ENCODE data around the gene BROX. TPM values are rescaled to one million over a fixed set of nuclear protein-coding genes. Genes with fewer than 3 reads are reported as not detected.

BROX gene
- total RNA-seq, 1 experiment from 2014 or later: 99.1 TPM

DNA sequence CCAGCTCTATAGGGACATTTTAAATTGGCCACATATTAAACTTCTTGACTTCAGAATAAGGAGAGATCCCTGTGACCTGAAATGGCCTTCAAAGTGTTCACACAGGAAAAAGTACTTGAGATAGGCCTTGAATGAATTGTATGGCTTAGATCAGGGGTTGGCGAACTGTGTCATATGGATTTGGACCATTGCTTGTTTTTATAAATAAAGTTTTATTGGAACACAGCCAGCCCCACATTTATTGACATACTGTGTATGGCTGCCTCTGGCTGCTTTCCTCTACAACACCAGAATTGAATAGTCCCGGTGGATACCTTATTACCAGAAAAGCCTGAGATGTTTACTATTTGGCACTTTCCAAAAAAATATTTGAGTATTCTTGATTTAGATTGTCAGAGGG is 4.0 kb downstream of the BROX start:
- DNase-seq: no peak
- no peaks in the 10 kb centered on the region for H3K9me2 ChIP-seq (ENCODE audit: insufficient read depth)
- POLR2A ChIA-PET (ENCODE audit: unreplicated experiment): no interaction called here
- no peak overlapping the region for H3K27ac ChIP-seq
- intact Hi-C loops (cut with micrococcal nuclease; ENCODE audit: unreplicated experiment): no loop called here
- no peaks in the 10 kb centered on the region for H3K9me3 ChIP-seq (ENCODE audit: insufficient read depth, low read depth)
- H3K27me3 ChIP-seq (ENCODE audit: insufficient read depth, low read depth): no peaks in the 10 kb centered on the region
- peaks cover 29% of the 10 kb centered on the region for H3F3A ChIP-seq (ENCODE audit: insufficient read depth, low read depth)
- H2AFZ ChIP-seq: no peak overlapping the region
- peaks cover 41% of the 10 kb centered on the region for H3K36me3 ChIP-seq (ENCODE audit: low read depth)
- CTCF ChIA-PET: no interaction called here
- peaks cover 19% of the 10 kb centered on the region for H3K79me2 ChIP-seq (ENCODE audit: low read depth)
- TF ChIP-seq, protein P1, sequence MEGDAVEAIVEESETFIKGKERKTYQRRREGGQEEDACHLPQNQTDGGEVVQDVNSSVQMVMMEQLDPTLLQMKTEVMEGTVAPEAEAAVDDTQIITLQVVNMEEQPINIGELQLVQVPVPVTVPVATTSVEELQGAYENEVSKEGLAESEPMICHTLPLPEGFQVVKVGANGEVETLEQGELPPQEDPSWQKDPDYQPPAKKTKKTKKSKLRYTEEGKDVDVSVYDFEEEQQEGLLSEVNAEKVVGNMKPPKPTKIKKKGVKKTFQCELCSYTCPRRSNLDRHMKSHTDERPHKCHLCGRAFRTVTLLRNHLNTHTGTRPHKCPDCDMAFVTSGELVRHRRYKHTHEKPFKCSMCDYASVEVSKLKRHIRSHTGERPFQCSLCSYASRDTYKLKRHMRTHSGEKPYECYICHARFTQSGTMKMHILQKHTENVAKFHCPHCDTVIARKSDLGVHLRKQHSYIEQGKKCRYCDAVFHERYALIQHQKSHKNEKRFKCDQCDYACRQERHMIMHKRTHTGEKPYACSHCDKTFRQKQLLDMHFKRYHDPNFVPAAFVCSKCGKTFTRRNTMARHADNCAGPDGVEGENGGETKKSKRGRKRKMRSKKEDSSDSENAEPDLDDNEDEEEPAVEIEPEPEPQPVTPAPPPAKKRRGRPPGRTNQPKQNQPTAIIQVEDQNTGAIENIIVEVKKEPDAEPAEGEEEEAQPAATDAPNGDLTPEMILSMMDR (conservative IDR thresholded peaks at IDR 0.05): no peak
- no peak for TF ChIP-seq EZH2 (IDR thresholded peaks at IDR 0.05; ENCODE audit: low read depth)
- H4K20me1 ChIP-seq (ENCODE audit: insufficient read depth): peaks cover 10% of the 10 kb centered on the region; the same call in 1 of the 2 replicates
- no TSS peak for BruUV-seq (replicated peaks)
- no peak overlapping the region for H3K4me2 ChIP-seq
- no peaks in the 10 kb centered on the region for H3K4me1 ChIP-seq (replicated peaks; ENCODE audit: insufficient read depth)
- no peak overlapping the region for H3K4me3 ChIP-seq

DNA sequence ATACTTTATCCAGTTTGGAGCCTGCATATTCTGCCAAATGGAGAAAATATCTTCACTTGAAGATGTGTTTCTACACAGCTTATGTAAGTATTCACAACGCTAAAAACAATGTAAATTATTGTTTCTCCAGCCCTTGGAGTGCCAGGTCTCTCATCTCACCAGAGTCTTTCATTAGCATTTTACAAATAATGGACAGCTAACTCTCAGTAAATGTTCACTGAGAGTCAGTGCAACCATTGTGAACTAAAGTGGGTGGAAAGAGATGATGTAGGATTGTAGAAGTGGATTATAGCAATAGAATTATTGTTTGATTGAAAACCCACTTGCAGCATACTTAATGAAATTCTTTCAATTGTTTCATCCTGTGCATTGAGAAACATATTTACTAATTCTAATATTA is 16.4 kb downstream of the BROX start:
- Histone ChIP-seq H3K36me3 (ENCODE audit: low read depth) (peaks cover 58% of the 10 kb centered on the region), H3K4me1 (replicated peaks; ENCODE audit: insufficient read depth) (no peaks in the 10 kb centered on the region), H3K4me2 (no peak overlapping the region), H3K27ac (no peak overlapping the region), H3K79me2 (ENCODE audit: low read depth) (no peaks in the 10 kb centered on the region), H3K27me3 (ENCODE audit: insufficient read depth, low read depth) (no peaks in the 10 kb centered on the region), H3K9me3 (ENCODE audit: insufficient read depth, low read depth) (no peaks in the 10 kb centered on the region), H4K20me1 (ENCODE audit: insufficient read depth) (no peaks in the 10 kb centered on the region; the same call in 1 of the 2 replicates), H3K9me2 (ENCODE audit: insufficient read depth) (no peaks in the 10 kb centered on the region; the same call in 1 of the 2 replicates), H3K4me3 (no peak overlapping the region), H2AFZ (no peak overlapping the region), H3F3A (ENCODE audit: insufficient read depth, low read depth) (peaks cover 7% of the 10 kb centered on the region; the same call in 1 of the 2 replicates)
- no peak for TF ChIP-seq EZH2 (IDR thresholded peaks at IDR 0.05; ENCODE audit: low read depth)
- TF ChIP-seq, protein P1 (conservative IDR thresholded peaks at IDR 0.05): no peak
- no peak for DNase-seq
- POLR2A ChIA-PET (ENCODE audit: unreplicated experiment): no interaction called here
- intact Hi-C loops (cut with micrococcal nuclease; ENCODE audit: unreplicated experiment): no loop called here
- CTCF ChIA-PET: no interaction called here
- no TSS peak for BruUV-seq (replicated peaks)

DNA sequence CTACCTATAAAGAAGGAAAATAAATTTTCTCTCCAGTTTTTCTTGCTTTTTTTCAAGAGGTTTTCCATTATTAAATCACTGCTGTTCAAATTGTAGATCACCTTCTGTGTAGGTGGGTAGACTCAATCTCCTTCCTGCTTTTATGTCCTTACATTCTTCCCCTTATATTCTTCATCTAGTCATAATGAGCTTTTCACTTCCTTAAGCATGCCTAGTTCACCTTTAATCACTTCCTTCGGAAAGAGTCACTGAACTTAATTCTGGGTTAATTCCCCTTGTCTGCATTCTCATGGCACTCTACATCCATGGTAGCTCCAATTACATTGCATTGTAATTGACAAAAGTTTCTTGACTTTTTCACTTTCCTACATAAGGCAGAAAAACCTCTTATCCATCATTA is 18.5 kb downstream of the BROX start:
- Histone ChIP-seq H3K4me3 (no peak overlapping the region), H3K4me1 (replicated peaks; ENCODE audit: insufficient read depth) (no peaks in the 10 kb centered on the region), H3K27ac (no peak overlapping the region), H4K20me1 (ENCODE audit: insufficient read depth) (no peaks in the 10 kb centered on the region; the same call in 1 of the 2 replicates), H3K9me2 (ENCODE audit: insufficient read depth) (no peaks in the 10 kb centered on the region), H3F3A (ENCODE audit: insufficient read depth, low read depth) (peaks cover 7% of the 10 kb centered on the region; the same call in 1 of the 2 replicates), H3K4me2 (no peak overlapping the region), H2AFZ (no peak overlapping the region), H3K9me3 (ENCODE audit: insufficient read depth, low read depth) (no peaks in the 10 kb centered on the region), H3K79me2 (ENCODE audit: low read depth) (no peaks in the 10 kb centered on the region), H3K27me3 (ENCODE audit: insufficient read depth, low read depth) (no peaks in the 10 kb centered on the region), H3K36me3 (ENCODE audit: low read depth) (peaks cover 64% of the 10 kb centered on the region)
- TF ChIP-seq EZH2 (IDR thresholded peaks at IDR 0.05; ENCODE audit: low read depth): no peak
- TF ChIP-seq, protein P1 (conservative IDR thresholded peaks at IDR 0.05): no peak
- DNase-seq: no peak
- POLR2A ChIA-PET (ENCODE audit: unreplicated experiment): no interaction called here
- BruUV-seq (replicated peaks): no TSS peak
- CTCF ChIA-PET: no interaction called here
- intact Hi-C loops (cut with micrococcal nuclease; ENCODE audit: unreplicated experiment): no loop called here
